Heart right ventricle (tissue), 16 donors: ENCODE data around the gene BET1. TPM values are rescaled to one million over a fixed set of nuclear protein-coding genes. Genes with fewer than 3 reads are reported as not detected.

Source experiments
- ATAC-seq, 8 donors: fragments of 200-7000 bp; cut with Tn5 transposase; one replicate each; pipeline ENCODE4 v1.9.1; 2020; ENCODE audit warnings: mild to moderate bottlenecking in 8 of 8, moderate library complexity in 8 of 8, moderate number of reproducible peaks in 1 of 8
- DNase-seq, 2 donors: peaks; one replicate each; pipeline ENCODE4 v3.0.0-alpha.2; 2020
- H3K27ac ChIP-seq, 10 donors: fragments of 200-600 bp; sonication (generic) in 2 of 10; one replicate each; pipeline versions ENCODE4 v1.5.0 to v1.8.0; 2020 to 2022; ENCODE audit warnings: mild to moderate bottlenecking in 3 of 10
- H3K27me3 ChIP-seq, 7 donors: fragments of 200-600 bp; one replicate each; pipeline ENCODE4 v1.8.0; 2021 to 2022; ENCODE audit warnings: mild to moderate bottlenecking in 2 of 7
- H3K36me3 ChIP-seq, 9 donors: fragments of 200-600 bp; sonication (generic) in 1 of 9; one replicate each; pipeline versions ENCODE4 v1.5.0 to v1.8.0; 2020 to 2022; ENCODE audit warnings: mild to moderate bottlenecking in 2 of 9
- H3K4me1 ChIP-seq, 9 donors: fragments of 200-600 bp; sonication (generic) in 1 of 9; one replicate each; pipeline versions ENCODE4 v1.5.0 to v1.8.0; 2020 to 2022; ENCODE audit warnings: mild to moderate bottlenecking in 4 of 9
- H3K4me3 ChIP-seq, 10 donors: fragments of 200-600 bp; sonication (generic) in 2 of 10; one replicate each; pipeline versions ENCODE4 v1.5.0 to v1.8.0; 2020 to 2022; ENCODE audit warnings: mild to moderate bottlenecking in 7 of 10, moderate library complexity in 2 of 10
- H3K9me3 ChIP-seq, 11 donors: fragments of 200-600 bp in 10 of 11; sonication (generic) in 2 of 11; one replicate each; pipeline versions ENCODE4 v1.5.0 to v1.8.0; 2013 to 2022; ENCODE audit warnings: mild to moderate bottlenecking in 2 of 11, control low read depth in 1 of 11, moderate library complexity in 1 of 11
- WGBS, 2 donors: extraction: QIAGEN DNeasy Blood & Tissue Kit; methylation state at CpG; one replicate each; pipeline ENCODE4 v1.1.7; 2013; ENCODE audit warnings: inconsistent platforms in 1 of 2; 5-methylcytosine and 5-hydroxymethylcytosine counted together
- intact Hi-C, 10 donors: fragments of 100-400 bp; cut with DNase I; formaldehyde crosslinking; loops; one replicate each; pipeline versions ENCODE4 v1.11.1 to v1.14.2; 2022
- polyA plus RNA-seq, 2 donors: library from polyadenylated mRNA; stranded (reverse); fragments of 200-250 nt; gene quantifications; one replicate each; pipeline ENCODE4 v1.2.3, GENCODE V29; 2013
- total RNA-seq, 10 donors: library from RNA; stranded (reverse); fragmentation: NEBNext Ultra II Directional in 3 of 10; extraction: Animal tissue kit (Norgen Biotek cat#: 25700) in 3 of 10; gene quantifications; one replicate each; pipeline versions ENCODE4 v1.2.1 to v1.2.4, GENCODE V29; 2021 to 2023
- TF ChIP-seq, protein P1 (sequence below), 9 donors: fragments of 200-600 bp; sonication (generic) in 2 of 9; IDR thresholded peaks; one replicate each; pipeline versions ENCODE4 v1.5.0 to v1.8.0; 2021 to 2022; ENCODE audit warnings: antibody characterized with exemption in 9 of 9, mild to moderate bottlenecking in 5 of 9, moderate library complexity in 1 of 9
- donor health status: Arrhythmogenic right ventricular cardiomyopathy.
- donor health status: ischemic (EF 13 %, LVEDD 7.1; RV severe dilation, severe dysfunction).
- donor health status: healthy with polysubstance abuse.
- donor health status: DM: no; HTN: yes; CAD: no.
- donor health status: DM: no; HTN: no; CAD: no.
- donor health status: ischemic (EF 25% LVEDD 6.9; RV normal size, moderate dysfunction).
- donor health status: ischemic (EF 25% LVEDD 5.7; RV mildly dilated, moderate dysfunction).
- donor health status: healthy.
- donor health status: DM: yes; HTN: yes; CAD: no.
- donor health status: Ischemic cardiomyopathy.
- donor health status: ischemic (EF 35%, LVEDD 5.7; RV mildly dilated, moderate dysfunction).
- donor health status: nonischemic (EF 11% LVEDD 7.7; RV severe dilation, severe dysfunction).
- donor health status: DM: yes; HTN: yes; CAD: no.
- donor health status: PGD.
- donor health status: ischemic (EF 29% LVEDD 5.4; RV normal size, mild dysfunction).
- donor health status: nonischemic (EF 23%, LVEDD 6.1; RV moderate dilation, normal function).

Gene BET1
- total and polyA plus RNA-seq, 12 donors: 6.9 to 20.2 (median 11.7) TPM

DNA sequence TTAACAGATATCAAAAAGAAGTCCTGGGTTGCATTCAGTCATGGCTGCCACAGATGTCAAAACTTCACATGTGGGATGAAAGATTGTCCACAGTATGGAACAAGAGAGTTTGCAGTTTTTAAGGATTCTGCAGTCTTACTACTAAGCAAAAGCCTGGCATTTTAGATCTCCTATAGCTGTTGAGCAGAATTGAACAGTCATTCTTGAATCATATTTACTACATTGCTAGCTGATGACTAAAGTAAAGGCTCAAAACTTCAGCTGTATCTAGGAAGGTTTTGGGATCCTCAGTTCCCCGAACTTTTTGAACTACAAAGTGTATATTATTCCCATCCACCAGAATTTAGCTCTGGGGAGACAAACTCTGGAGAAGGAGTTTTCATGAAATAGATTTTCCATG lies 31.0 kb downstream of the BET1 start:
- Histone ChIP-seq H3K36me3 (no peaks in the 10 kb centered on the region), H3K27me3 (no peaks in the 10 kb centered on the region), H3K27ac (no peak overlapping the region), H3K4me3 (no peak overlapping the region), H3K9me3 (no peaks in the 10 kb centered on the region), H3K4me1 (peaks cover 0 to 30% (median 0%) of the 10 kb centered on the region in 9 donors)
- TF ChIP-seq, protein P1, sequence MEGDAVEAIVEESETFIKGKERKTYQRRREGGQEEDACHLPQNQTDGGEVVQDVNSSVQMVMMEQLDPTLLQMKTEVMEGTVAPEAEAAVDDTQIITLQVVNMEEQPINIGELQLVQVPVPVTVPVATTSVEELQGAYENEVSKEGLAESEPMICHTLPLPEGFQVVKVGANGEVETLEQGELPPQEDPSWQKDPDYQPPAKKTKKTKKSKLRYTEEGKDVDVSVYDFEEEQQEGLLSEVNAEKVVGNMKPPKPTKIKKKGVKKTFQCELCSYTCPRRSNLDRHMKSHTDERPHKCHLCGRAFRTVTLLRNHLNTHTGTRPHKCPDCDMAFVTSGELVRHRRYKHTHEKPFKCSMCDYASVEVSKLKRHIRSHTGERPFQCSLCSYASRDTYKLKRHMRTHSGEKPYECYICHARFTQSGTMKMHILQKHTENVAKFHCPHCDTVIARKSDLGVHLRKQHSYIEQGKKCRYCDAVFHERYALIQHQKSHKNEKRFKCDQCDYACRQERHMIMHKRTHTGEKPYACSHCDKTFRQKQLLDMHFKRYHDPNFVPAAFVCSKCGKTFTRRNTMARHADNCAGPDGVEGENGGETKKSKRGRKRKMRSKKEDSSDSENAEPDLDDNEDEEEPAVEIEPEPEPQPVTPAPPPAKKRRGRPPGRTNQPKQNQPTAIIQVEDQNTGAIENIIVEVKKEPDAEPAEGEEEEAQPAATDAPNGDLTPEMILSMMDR (IDR thresholded peaks at IDR 0.05): no peak
- ATAC-seq (no peak), DNase-seq (no peak)
- intact Hi-C loops: no loop called here
- WGBS, 2 donors: 93 to 96% methylated on average over 1 of the region's 1 CpG

DNA sequence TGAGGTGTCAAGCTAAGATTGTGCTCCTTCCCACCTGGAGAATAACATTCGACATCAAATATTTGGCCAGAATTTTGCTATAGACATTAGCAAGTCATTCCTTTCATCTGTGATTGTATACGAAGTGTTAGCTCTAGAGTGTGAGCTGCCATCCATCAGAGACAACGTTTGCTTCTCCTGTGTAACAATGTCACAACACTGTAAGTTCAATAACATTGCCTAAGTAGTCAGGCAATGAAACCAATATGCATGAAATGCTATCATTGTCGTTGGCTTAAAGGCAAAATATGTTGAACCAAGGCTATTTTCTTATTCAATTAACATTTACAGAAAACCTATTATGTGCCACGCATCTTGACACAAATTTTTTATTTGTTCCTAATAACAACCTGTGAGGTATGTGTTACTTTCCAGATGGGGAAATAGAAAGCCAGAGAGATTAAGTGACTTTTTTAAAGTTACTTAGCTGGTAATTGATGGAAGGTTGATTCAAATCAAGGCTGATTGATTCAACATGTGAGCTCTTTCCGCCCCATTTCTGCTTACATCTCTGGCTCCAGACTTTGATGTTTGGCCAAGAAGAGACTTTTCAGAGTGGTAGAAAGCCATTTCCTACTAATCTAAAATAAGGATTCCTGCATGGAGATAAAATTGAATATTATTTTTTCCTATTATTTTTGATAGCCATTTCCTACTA lies 32.0 kb downstream of the BET1 start:
- H3K27ac ChIP-seq: peak overlapping the region in 1 of 10 donors; percentile 7
- H3K4me3 ChIP-seq: no peak overlapping the region
- DNase-seq (no peak), ATAC-seq (no peak)
- TF ChIP-seq, protein P1 (IDR thresholded peaks at IDR 0.05): no peak
- H3K4me1 ChIP-seq: peaks cover 0 to 30% (median 0%) of the 10 kb centered on the region in 9 donors
- no peaks in the 10 kb centered on the region for H3K27me3 ChIP-seq
- no peaks in the 10 kb centered on the region for H3K9me3 ChIP-seq
- 68% methylated on average over 6 of the region's 6 CpGs for WGBS, 2 donors
- intact Hi-C loops: no loop called here
- no peaks in the 10 kb centered on the region for H3K36me3 ChIP-seq

DNA sequence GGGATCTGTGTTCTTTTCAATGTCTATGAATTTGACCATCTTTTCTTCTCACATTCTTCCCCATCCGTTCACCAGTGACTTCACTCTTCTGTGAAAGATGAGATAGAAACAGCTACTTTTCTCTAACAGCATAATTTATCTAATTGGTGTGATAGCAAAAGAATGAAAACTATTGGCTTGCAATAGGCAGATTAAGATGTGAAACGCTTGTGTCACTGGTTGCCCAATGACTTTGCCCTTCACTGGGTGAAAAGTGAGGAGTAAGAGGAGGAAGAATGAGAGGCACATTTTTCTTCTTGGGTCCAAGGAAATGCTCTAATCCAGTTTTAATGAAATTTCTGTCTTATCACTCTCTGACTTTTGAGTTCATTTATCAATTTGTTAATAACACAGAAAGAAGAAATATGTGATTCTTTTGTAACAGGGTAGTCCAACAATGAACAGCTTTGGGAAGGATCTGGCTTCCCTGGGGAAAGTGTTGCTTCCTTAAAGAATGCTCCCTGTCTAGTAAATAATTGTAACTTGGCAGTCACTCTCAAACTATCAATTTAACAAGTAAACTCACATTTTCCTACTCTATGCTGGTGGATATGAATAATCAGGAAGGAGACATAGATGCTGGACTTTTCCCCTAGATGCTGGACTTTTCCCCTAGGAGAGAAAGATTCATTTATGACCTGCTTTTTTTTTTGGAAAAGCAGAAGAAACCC lies 35.1 kb downstream of the BET1 start:
- TF ChIP-seq, protein P1 (IDR thresholded peaks at IDR 0.05): no peak
- intact Hi-C loops: no loop called here
- Histone ChIP-seq H3K27ac (no peak overlapping the region), H3K4me3 (no peak overlapping the region), H3K4me1 (peaks cover 0 to 19% (median 0%) of the 10 kb centered on the region in 9 donors), H3K9me3 (no peaks in the 10 kb centered on the region), H3K27me3 (no peaks in the 10 kb centered on the region), H3K36me3 (no peaks in the 10 kb centered on the region)
- 55 to 76% methylated on average over 2 of the region's 2 CpGs for WGBS, 2 donors
- no peak for DNase-seq
- ATAC-seq: no peak

DNA sequence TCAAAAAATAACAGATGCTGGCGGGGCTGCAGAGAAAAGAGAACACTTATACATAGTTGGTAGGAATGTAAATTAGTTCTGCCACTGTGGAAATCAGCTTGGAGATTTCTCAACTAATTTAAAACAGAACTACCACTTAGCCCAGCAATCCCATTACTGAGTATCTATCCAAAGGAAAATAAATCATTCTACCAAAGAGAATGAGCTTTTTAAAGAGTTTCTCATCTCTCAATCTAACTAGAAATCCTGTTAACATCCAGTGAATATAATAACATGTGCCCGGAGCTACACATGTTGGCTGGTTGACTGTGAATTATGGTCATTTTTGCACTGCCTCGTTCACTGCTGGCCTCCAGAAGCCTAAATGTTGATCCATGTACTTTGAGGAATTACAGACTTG lies 39.3 kb downstream of the BET1 start:
- ATAC-seq: no peak
- Histone ChIP-seq H3K27ac (no peak overlapping the region), H3K4me1 (peaks cover 0 to 7% (median 0%) of the 10 kb centered on the region in 9 donors), H3K36me3 (no peaks in the 10 kb centered on the region), H3K4me3 (no peak overlapping the region), H3K27me3 (no peaks in the 10 kb centered on the region), H3K9me3 (no peaks in the 10 kb centered on the region)
- intact Hi-C loops: no loop called here
- TF ChIP-seq, protein P1 (IDR thresholded peaks at IDR 0.05): no peak
- no peak for DNase-seq
- WGBS, 2 donors: 93 to 98% methylated on average over 3 of the region's 3 CpGs
